Measurements from ENCODE around the gene USP40. TPM values are rescaled to one million over a fixed set of nuclear protein-coding genes. Genes with fewer than 3 reads are reported as not detected.

The USP40 gene
- total RNA-seq, 4 donors from 2014 or later = 41.7 to 68.0 (median 54.2) TPM

- whole genome bisulfite sequencing, 2 donors = 94 to 95% methylated on average over 10 of the region's 10 CpGs
- peaks cover 4 to 97% (median 27%) of the 10 kb centered on the region in 3 donors for H3K36me3 ChIP-seq
- H3K9me3 ChIP-seq = no peaks in the 10 kb centered on the region
- no peak overlapping the region for H3K27ac ChIP-seq
- H3K4me1 ChIP-seq = no peaks in the 10 kb centered on the region
- H3K27me3 ChIP-seq = no peaks in the 10 kb centered on the region
- DNase-seq (ENCODE audit: low spot score in 2 of 2) = no peak
- no peak overlapping the region for H3K4me3 ChIP-seq
- no peak for TF ChIP-seq POLR2A (IDR thresholded peaks at IDR 0.05)
- TF ChIP-seq EP300 (IDR thresholded peaks at IDR 0.05) = no peak
- TF ChIP-seq CTCF (IDR thresholded peaks at IDR 0.05) = no peak
Measured at GRCh38 chr2:233459426-233459825, 107.2 kb downstream of the USP40 start.

GRCh38 chr2:233458826-233459225 is 107.8 kb downstream of the USP40 start:
- DNase-seq (ENCODE audit: low spot score in 2 of 2) = no peak
- H3K27me3 ChIP-seq = no peaks in the 10 kb centered on the region
- WGBS, 2 donors = 91 to 97% methylated on average over 8 of the region's 8 CpGs
- no peaks in the 10 kb centered on the region for H3K4me1 ChIP-seq
- no peak overlapping the region for H3K27ac ChIP-seq
- H3K9me3 ChIP-seq = no peaks in the 10 kb centered on the region
- H3K36me3 ChIP-seq = peaks cover 4 to 95% (median 21%) of the 10 kb centered on the region in 3 donors
- H3K4me3 ChIP-seq = no peak overlapping the region
- no peak for TF ChIP-seq EP300 (IDR thresholded peaks at IDR 0.05)
- TF ChIP-seq POLR2A (IDR thresholded peaks at IDR 0.05) = no peak
- TF ChIP-seq CTCF (IDR thresholded peaks at IDR 0.05) = no peak

GRCh38 chr2:233458031-233458610 is 108.5 kb downstream of the USP40 start:
- DNase-seq (ENCODE audit: low spot score in 2 of 2) = no peak
- WGBS, 2 donors = 93 to 95% methylated on average over 14 to 20 of the region's 20 CpGs
- Histone ChIP-seq H3K27me3 (no peaks in the 10 kb centered on the region), H3K4me1 (no peaks in the 10 kb centered on the region), H3K4me3 (no peak overlapping the region), H3K36me3 (peaks cover 4 to 95% (median 21%) of the 10 kb centered on the region in 3 donors), H3K9me3 (no peaks in the 10 kb centered on the region), H3K27ac (no peak overlapping the region)
- TF ChIP-seq POLR2A (IDR thresholded peaks at IDR 0.05) = no peak
- no peak for TF ChIP-seq CTCF (IDR thresholded peaks at IDR 0.05)
- TF ChIP-seq EP300 (IDR thresholded peaks at IDR 0.05) = no peak

GRCh38 chr2:233457356-233457755 is 109.2 kb downstream of the USP40 start:
- no peak for DNase-seq (ENCODE audit: low spot score in 2 of 2)
- no peak overlapping the region for H3K4me3 ChIP-seq
- H3K27ac ChIP-seq = no peak overlapping the region
- no peaks in the 10 kb centered on the region for H3K4me1 ChIP-seq
- H3K9me3 ChIP-seq = no peaks in the 10 kb centered on the region
- no peak for TF ChIP-seq POLR2A (IDR thresholded peaks at IDR 0.05)
- no peak for TF ChIP-seq EP300 (IDR thresholded peaks at IDR 0.05)
- no peak for TF ChIP-seq CTCF (IDR thresholded peaks at IDR 0.05)
- peaks cover 4 to 95% (median 21%) of the 10 kb centered on the region in 3 donors for H3K36me3 ChIP-seq
- 89 to 95% methylated on average over 5 of the region's 5 CpGs for WGBS, 2 donors
- H3K27me3 ChIP-seq = no peaks in the 10 kb centered on the region

- no peak for DNase-seq (ENCODE audit: low spot score in 2 of 2)
- Histone ChIP-seq H3K27ac (no peak overlapping the region), H3K36me3 (peaks cover 4 to 95% (median 21%) of the 10 kb centered on the region in 3 donors), H3K27me3 (no peaks in the 10 kb centered on the region), H3K4me1 (no peaks in the 10 kb centered on the region), H3K9me3 (no peaks in the 10 kb centered on the region), H3K4me3 (no peak overlapping the region)
- WGBS, 2 donors = 88 to 92% methylated on average over 5 of the region's 5 CpGs
- no peak for TF ChIP-seq POLR2A (IDR thresholded peaks at IDR 0.05)
- no peak for TF ChIP-seq EP300 (IDR thresholded peaks at IDR 0.05)
- TF ChIP-seq CTCF (IDR thresholded peaks at IDR 0.05) = no peak
Measured at GRCh38 chr2:233456934-233457333, 109.6 kb downstream of the USP40 start.
